SW 1271 (cell line): ENCODE measurements around the gene ZNF407.
A peak's percentile ranks its signal among the peaks of the same experiment; 100 is the strongest.
"Not testable (repeated sequence)": the region's sequence is repeated elsewhere in the genome, so short reads cannot be mapped to it uniquely, and the experiment has no call there.

Experiments used
- DNase-seq, 2 experiments: peaks; one replicate each; lab custom pipeline; 2025; lab: John Stamatoyannopoulos, UW

Gene ZNF407

GRCh38 chr18:74971358-74971757 is 373.7 kb downstream of the ZNF407 start:
- DNase-seq, result not testable (repeated sequence)

- not testable (repeated sequence) for DNase-seq
Measured at GRCh38 chr18:74971776-74972175, 374.1 kb downstream of the ZNF407 start.

GRCh38 chr18:74972354-74972753 is 374.7 kb downstream of the ZNF407 start:
- no peak for DNase-seq

- DNase-seq, result no peak
Measured at GRCh38 chr18:74975001-74975400, 377.3 kb downstream of the ZNF407 start.

GRCh38 chr18:74976331-74976909 is 378.8 kb downstream of the ZNF407 start:
- no peak for DNase-seq

GRCh38 chr18:74977041-74977440 is 379.4 kb downstream of the ZNF407 start:
- no peak for DNase-seq

- DNase-seq, result no peak
Measured at GRCh38 chr18:74980669-74981068, 383.0 kb downstream of the ZNF407 start.

- DNase-seq, result no peak
Measured at GRCh38 chr18:74981476-74981875, 383.8 kb downstream of the ZNF407 start.

GRCh38 chr18:74982946-74983635 is 385.4 kb downstream of the ZNF407 start:
- no peak for DNase-seq

- no peak for DNase-seq
Measured at GRCh38 chr18:74989134-74989533, 391.5 kb downstream of the ZNF407 start.

GRCh38 chr18:74990563-74991081 is 393.0 kb downstream of the ZNF407 start:
- DNase-seq, result no peak

- peak; percentile 25 to 78 for DNase-seq
Measured at GRCh38 chr18:74994502-74995418, 397.1 kb downstream of the ZNF407 start.

- DNase-seq, result peak in 1 of 2 experiments; percentile 18
Measured at GRCh38 chr18:74995419-74995736, 397.7 kb downstream of the ZNF407 start.

- no peak for DNase-seq
Measured at GRCh38 chr18:74996055-74996454, 398.4 kb downstream of the ZNF407 start.

- DNase-seq, result no peak
Measured at GRCh38 chr18:74996996-74997395, 399.3 kb downstream of the ZNF407 start.

GRCh38 chr18:75000920-75001319 is 403.2 kb downstream of the ZNF407 start:
- DNase-seq, result no peak

GRCh38 chr18:75003039-75003438 is 405.4 kb downstream of the ZNF407 start:
- no peak for DNase-seq

GRCh38 chr18:75003764-75004690 is 406.4 kb downstream of the ZNF407 start:
- DNase-seq, result no peak

GRCh38 chr18:75005626-75006025 is 408.0 kb downstream of the ZNF407 start:
- DNase-seq, result no peak

GRCh38 chr18:75008186-75008585 is 410.5 kb downstream of the ZNF407 start:
- DNase-seq, result no peak

GRCh38 chr18:75009296-75009695 is 411.6 kb downstream of the ZNF407 start:
- no peak for DNase-seq

GRCh38 chr18:75009878-75010277 is 412.2 kb downstream of the ZNF407 start:
- no peak for DNase-seq
